GM12878 (cell line): Measurements from ENCODE around the gene SMIM10. TPM values are rescaled to one million over a fixed set of nuclear protein-coding genes. Genes with fewer than 3 reads are reported as not detected.

Source experiments
- ATAC-seq: fragments of 200-7000 bp; cut with Tn5 transposase; 3 replicates; pipeline ENCODE4 v1.9.1; 2020; ENCODE audit warnings: mild to moderate bottlenecking, moderate library complexity
- BruUV-seq: library from RNA; stranded (reverse); fragments of 400-500 nt; replicated peaks from 2 replicates; lab custom pipeline; 2021; lab: Mats Ljungman, UMichigan
- CTCF ChIA-PET: fragments of 300-600 bp; sonication (Branson Sonifier 250); formaldehyde crosslinking; extraction: SDS; loops from one replicate; lab custom pipeline; 2021; ENCODE audit warnings: inconsistent platforms; lab: Yijun Ruan, JAX
- POLR2A ChIA-PET: fragments of 350-600 bp; formaldehyde crosslinking; extraction: SDS; loops from one replicate; lab custom pipeline; 2021; ENCODE audit warnings: inconsistent platforms; lab: Charles Lee
- RAD21 ChIA-PET: fragments of 300-600 bp; sonication (Branson Sonifier 250); formaldehyde crosslinking; loops from one replicate; lab custom pipeline; 2023; ENCODE audit warnings: antibody characterized with exemption; ENCODE audit not compliant: unreplicated experiment; lab: Charles Lee
- SMC1A ChIA-PET: fragments of 300-600 bp; sonication (Branson Sonifier 250); formaldehyde crosslinking; loops from one replicate; lab custom pipeline; 2023; ENCODE audit not compliant: unreplicated experiment, uncharacterized antibody; lab: Charles Lee
- DNase-seq: peaks from one replicate; pipeline ENCODE4 v3.0.0-alpha.2; 2011; ENCODE audit warnings: low read depth, low spot score
- FAIRE-seq: peaks from 3 replicates; lab custom pipeline; 2011; peaks lifted over from hg19 to GRCh38; lab: Jason Lieb, UNC
- H2AFZ ChIP-seq: 2 replicates; pipeline ENCODE4 v1.6.0; 2011; ENCODE audit warnings: low read depth, low read length, control low read depth; ENCODE audit not compliant: control insufficient read depth
- H3K27ac ChIP-seq: 2 replicates; pipeline ENCODE4 v1.5.1; 2011; ENCODE audit warnings: control low read depth; ENCODE audit not compliant: control insufficient read depth, insufficient read depth
- H3K27me3 ChIP-seq, 2 experiments: replicated peaks in 1 of 2; 2 replicates each; pipeline versions ENCODE4 v1.6.0 to v1.6.1; 2011; ENCODE audit warnings: low read length in 1 of 2; ENCODE audit not compliant: control insufficient read depth in 2 of 2, insufficient read depth in 2 of 2
- H3K36me3 ChIP-seq, 2 experiments: 2 replicates each; pipeline ENCODE4 v1.5.1; 2011; ENCODE audit warnings: low read length in 1 of 2; ENCODE audit not compliant: control insufficient read depth in 2 of 2, insufficient read depth in 2 of 2
- H3K4me1 ChIP-seq: 2 replicates; pipeline ENCODE4 v1.6.1; 2011; ENCODE audit warnings: mild to moderate bottlenecking, low read length, moderate library complexity, mixed read lengths; ENCODE audit not compliant: control insufficient read depth, insufficient read depth
- H3K4me2 ChIP-seq: 2 replicates; pipeline ENCODE4 v1.6.0; 2011; ENCODE audit warnings: control low read depth; ENCODE audit not compliant: control insufficient read depth, insufficient read depth
- H3K4me3 ChIP-seq: fragments of 200-600 bp; sonication (generic); 2 replicates; pipeline ENCODE4 v1.5.1; 2016
- H3K79me2 ChIP-seq: 2 replicates; pipeline ENCODE4 v1.6.0; 2011; ENCODE audit warnings: low read length; ENCODE audit not compliant: control insufficient read depth, insufficient read depth
- H3K9ac ChIP-seq: 2 replicates; pipeline ENCODE4 v1.8.0; 2011; ENCODE audit warnings: low read length, control low read depth, mixed read lengths; ENCODE audit not compliant: control insufficient read depth, insufficient read depth
- H3K9me3 ChIP-seq: replicated peaks from 3 replicates; pipeline ENCODE4 v1.5.1; 2011; ENCODE audit warnings: mild to moderate bottlenecking, low read length; ENCODE audit not compliant: control insufficient read depth, insufficient read depth
- H4K20me1 ChIP-seq: 2 replicates; pipeline ENCODE4 v1.6.0; 2011; ENCODE audit not compliant: control insufficient read depth, insufficient read depth
- CUX1 ChIP-seq: IDR thresholded peaks from 2 replicates; pipeline ENCODE4 v1.6.1; 2012; ENCODE audit warnings: improper control_type of control experiment, low read depth, low read length; ENCODE audit not compliant: insufficient replicate concordance
- ESRRA ChIP-seq: IDR thresholded peaks from 2 replicates; pipeline ENCODE4 v1.6.1; 2012; ENCODE audit warnings: mild to moderate bottlenecking, low read length, improper control_type of control experiment
- EZH2 ChIP-seq: IDR thresholded peaks from 2 replicates; pipeline ENCODE4 v1.6.1; 2012; ENCODE audit warnings: low read depth, mild to moderate bottlenecking, control low read depth, inconsistent platforms, low read length, borderline replicate concordance; ENCODE audit not compliant: control insufficient read depth
- FOXM1 ChIP-seq: IDR thresholded peaks from 2 replicates; pipeline ENCODE4 v1.6.1; 2012; ENCODE audit warnings: low read depth, mild to moderate bottlenecking, inconsistent platforms, low read length, moderate library complexity
- NR2C1 ChIP-seq: fragments of 450-650 bp; IDR thresholded peaks from 2 replicates; pipeline ENCODE4 v1.6.1; 2017; ENCODE audit warnings: antibody characterized with exemption, mild to moderate bottlenecking, moderate library complexity
- SREBF2 ChIP-seq: IDR thresholded peaks from 2 replicates; pipeline ENCODE4 v1.6.1; 2012; ENCODE audit warnings: mild to moderate bottlenecking, low read length
- ZBTB4 ChIP-seq: fragments of 450-650 bp; formaldehyde crosslinking; IDR thresholded peaks from 2 replicates; pipeline ENCODE4 v1.4.0; 2022; ENCODE audit warnings: mild to moderate bottlenecking, moderate library complexity
- ZNF274 ChIP-seq: IDR thresholded peaks from one replicate; pipeline ENCODE4 v1.8.0; 2011; ENCODE audit not compliant: insufficient read length, insufficient read depth
- ZNF622 ChIP-seq: fragments of 450-650 bp; IDR thresholded peaks from 2 replicates; pipeline ENCODE4 v1.6.1; 2017; ENCODE audit warnings: mild to moderate bottlenecking, inconsistent platforms
- WGBS: methylation state at CpG from one replicate; pipeline ENCODE4 v1.1.6; 2016; ENCODE audit warnings: low lambda C conversion rate; ENCODE audit not compliant: insufficient replicate concordance, insufficient coverage; ENCODE audit errors: missing lambda C conversion rate; 5-methylcytosine and 5-hydroxymethylcytosine counted together
- in situ Hi-C: fragments of 300-500 bp; cut with MboI; formaldehyde crosslinking; loops from 9 replicates; pipeline ENCODE4 v1.14.3; 2018; ENCODE audit warnings: mixed read lengths
- intact Hi-C: fragments of 100-400 bp; cut with micrococcal nuclease; formaldehyde crosslinking; loops from one replicate; pipeline ENCODE4 v1.14.2; 2022; ENCODE audit not compliant: unreplicated experiment
- polyA plus RNA-seq, 11 experiments: library from polyadenylated mRNA; depleted of rRNA in 4 of 11; unstranded in 6 of 11; stranded (reverse) in 5 of 11; fragments of >200 nt; fragmentation: Nextera tagmentation in 4 of 11; fragmentation: Illumina TruSeq in 1 of 11; extraction: Ambion mirVana in 4 of 11; extraction: Trizol in 1 of 11; gene quantifications; 1 replicate in 1 of 11; 2 replicates in 10 of 11; pipeline versions ENCODE4 v1.2.1 to v1.2.3, GENCODE V29; 2011 to 2016; ENCODE audit warnings: inconsistent platforms in 2 of 11, missing spikeins in 2 of 11, low read depth in 1 of 11
- total RNA-seq, 4 experiments: library from RNA; depleted of rRNA in 3 of 4; stranded (reverse); fragments of >200 nt in 3 of 4; fragmentation: Illumina TruSeq in 1 of 4; extraction: Trizol in 1 of 4; gene quantifications; 2 replicates each; pipeline versions ENCODE4 v1.2.1 to v1.2.3, GENCODE V29; 2013 to 2021

Gene SMIM10
- total and polyA plus RNA-seq, 10 of the 15 experiments (the other 5 are each of a cell fraction or from before 2014, with no cell fraction given), result 0.04 to 0.16 (median 0.10) TPM; not detected in 6

- RAD21 ChIA-PET, result no interaction called here
- SMC1A ChIA-PET, result no interaction called here
- TF ChIP-seq ESRRA, result no peak
- Histone ChIP-seq H3K9ac (no peak overlapping the region), H3K4me1 (no peaks in the 10 kb centered on the region), H3K9me3 (no peaks in the 10 kb centered on the region), H4K20me1 (no peaks in the 10 kb centered on the region), H2AFZ (no peak overlapping the region), H3K79me2 (no peaks in the 10 kb centered on the region), H3K27ac (no peak overlapping the region), H3K4me3 (no peak overlapping the region), H3K27me3 (no peaks in the 10 kb centered on the region), H3K4me2 (no peak overlapping the region), H3K36me3 (no peaks in the 10 kb centered on the region)
- CTCF ChIA-PET, result no interaction called here
- in situ Hi-C loops, result no loop called here
- 88% methylated on average over 1 of the region's 1 CpG for WGBS
- POLR2A ChIA-PET, result no interaction called here
- ATAC-seq (no peak), FAIRE-seq (no peak), DNase-seq (no peak)
- no TSS peak for BruUV-seq
- intact Hi-C loops, result no loop called here
Observed at GRCh38 chrX:134969726-134970125, 21.1 kb upstream of the SMIM10 start.

GRCh38 chrX:134971926-134972325 lies 18.9 kb upstream of the SMIM10 start:
- no peak overlapping the region for H3K4me2 ChIP-seq
- peaks cover 0 to under 1% of the 10 kb centered on the region in 2 experiments; a peak in 1 of 4 replicates for H3K27me3 ChIP-seq
- no TSS peak for BruUV-seq
- intact Hi-C loops, result no loop called here
- no peaks in the 10 kb centered on the region for H3K9me3 ChIP-seq
- DNase-seq (no peak), FAIRE-seq (no peak), ATAC-seq (no peak)
- no peaks in the 10 kb centered on the region for H4K20me1 ChIP-seq
- RAD21 ChIA-PET, result no interaction called here
- no peak overlapping the region for H3K9ac ChIP-seq
- H2AFZ ChIP-seq, result no peak overlapping the region
- POLR2A ChIA-PET, result no interaction called here
- H3K36me3 ChIP-seq, result no peaks in the 10 kb centered on the region
- SMC1A ChIA-PET, result no interaction called here
- no peak overlapping the region for H3K4me3 ChIP-seq
- no peak overlapping the region for H3K27ac ChIP-seq
- no peaks in the 10 kb centered on the region for H3K79me2 ChIP-seq
- in situ Hi-C loops, result no loop called here
- CTCF ChIA-PET, result no interaction called here
- 19% methylated on average over 3 of the region's 3 CpGs for WGBS
- H3K4me1 ChIP-seq, result no peaks in the 10 kb centered on the region
- TF ChIP-seq ZNF274 (no peak), SREBF2 (no peak), NR2C1 (no peak), EZH2 (no peak), ZBTB4 (no peak), CUX1 (no peak), ESRRA (no peak), ZNF622 (no peak), FOXM1 (no peak)
